Prostate gland (tissue), 2 donors: ENCODE data around the gene MNS1.

Source experiments
- CTCF ChIP-seq, 4 experiments: fragments of 200-600 bp in 2 of 4; fragments of 450-650 bp in 2 of 4; sonication (generic) in 2 of 4; IDR thresholded peaks; 1 replicate in 3 of 4; 2 replicates in 1 of 4; pipeline ENCODE4 v1.5.1; 2016 to 2019; ENCODE audit warnings: antibody characterized with exemption in 4 of 4, mild to moderate bottlenecking in 2 of 4, moderate library complexity in 2 of 4
- POLR2AphosphoS5 ChIP-seq: sonication (generic); formaldehyde crosslinking; IDR thresholded peaks from one replicate; pipeline ENCODE4 v1.6.1; 2017; ENCODE audit warnings: antibody characterized with exemption

GRCh38 chr15:56385908-56386307 lies 79.0 kb downstream of the MNS1 start:
- TF ChIP-seq CTCF (IDR thresholded peaks at IDR 0.05), result no peak
- no peak for TF ChIP-seq POLR2AphosphoS5
